SW 1271 (cell line): ENCODE results near the gene DNAJC13.

ENCODE experiments used
- DNase-seq, 2 experiments: peaks; one replicate each; lab custom pipeline; 2025; lab: John Stamatoyannopoulos, UW

The DNAJC13 gene

DNA sequence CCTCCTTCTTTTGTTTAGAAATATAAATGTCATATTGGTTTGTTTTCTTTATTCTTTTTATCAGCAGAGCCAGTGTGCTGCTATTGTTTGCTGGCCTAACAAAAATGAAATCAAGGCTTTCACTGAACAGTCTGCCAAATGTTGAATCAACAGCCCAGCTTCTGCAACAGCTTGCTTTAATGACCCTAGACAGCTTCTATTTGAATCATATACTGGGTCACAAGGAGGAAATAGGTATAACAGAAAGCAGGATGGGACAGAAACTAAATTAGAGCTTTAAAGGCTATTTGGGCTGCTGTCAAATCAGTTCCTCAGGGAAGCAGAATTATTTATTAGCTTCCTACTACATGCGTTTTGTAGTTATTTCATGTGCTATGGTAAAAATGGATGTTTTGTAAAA, 12.1 kb upstream of the DNAJC13 start:
- DNase-seq, result no peak

DNA sequence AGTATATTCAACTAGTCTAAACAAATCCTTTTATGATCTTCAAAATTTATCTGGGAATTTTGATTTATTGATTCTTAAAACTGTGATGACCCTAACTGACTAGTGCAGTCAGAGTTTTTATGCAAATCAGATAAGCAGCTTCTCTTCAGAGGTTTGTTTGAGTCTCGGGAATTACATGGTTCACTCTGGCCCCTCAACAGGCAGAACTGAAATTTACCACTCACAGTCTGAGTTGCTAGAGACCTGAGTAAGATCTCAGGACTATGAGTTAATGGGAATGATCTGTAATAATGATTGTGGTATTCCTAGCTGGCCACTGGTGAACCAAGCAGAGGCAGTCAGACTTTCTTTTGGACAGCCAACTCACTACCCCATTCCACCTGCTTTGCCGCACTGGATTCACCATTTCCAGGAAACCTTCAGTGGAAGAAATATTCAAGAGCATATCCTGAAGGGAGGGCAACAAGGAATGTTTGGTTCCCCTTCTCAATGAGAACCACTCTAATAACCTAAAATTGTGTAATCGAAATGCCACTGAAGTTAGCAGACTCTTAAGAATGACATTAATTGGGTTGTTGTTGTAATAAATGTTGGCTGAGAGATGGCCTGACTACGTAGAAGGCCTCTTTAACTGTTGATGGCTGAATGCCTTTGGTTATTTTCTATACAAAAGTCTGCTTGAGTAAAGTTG, 11.5 kb upstream of the DNAJC13 start:
- no peak for DNase-seq

DNA sequence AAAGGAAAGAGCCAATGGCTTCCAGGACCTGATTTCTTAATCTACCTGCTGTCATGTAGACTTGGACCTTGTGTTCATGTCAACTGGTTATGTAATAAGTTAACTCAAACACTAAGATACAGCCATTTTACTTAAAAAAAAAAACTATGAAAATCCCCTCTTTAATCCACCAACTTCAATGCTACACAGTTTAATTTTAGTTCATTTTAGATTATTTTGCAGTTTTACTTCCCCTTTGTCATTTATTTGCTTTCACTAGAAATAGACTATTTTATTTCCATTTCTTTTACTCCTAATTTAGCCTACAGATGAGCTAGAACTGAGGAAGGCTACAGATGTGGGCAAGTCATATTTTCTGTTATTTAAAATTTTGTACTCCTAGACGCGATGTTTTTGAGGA, 10.7 kb upstream of the DNAJC13 start:
- no peak for DNase-seq

DNA sequence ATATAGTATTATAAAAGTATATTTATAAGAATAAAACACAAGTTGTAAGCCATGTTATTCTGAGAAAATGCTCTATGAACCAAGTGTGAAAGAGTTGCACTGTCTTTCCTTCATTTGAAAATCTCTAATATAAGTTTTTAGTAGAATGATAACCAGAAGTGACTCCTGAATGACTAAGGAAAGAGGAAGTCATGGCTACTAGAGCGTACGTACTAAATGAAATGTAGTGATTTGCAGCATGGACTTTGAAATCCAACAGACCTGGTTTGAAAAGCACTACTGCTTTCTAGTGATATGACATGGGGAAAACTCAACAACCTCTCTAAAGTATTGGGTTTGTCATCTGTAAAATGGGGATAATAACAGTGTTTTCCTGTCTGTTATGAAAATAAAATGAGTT, 10.3 kb upstream of the DNAJC13 start:
- DNase-seq, result no peak

DNA sequence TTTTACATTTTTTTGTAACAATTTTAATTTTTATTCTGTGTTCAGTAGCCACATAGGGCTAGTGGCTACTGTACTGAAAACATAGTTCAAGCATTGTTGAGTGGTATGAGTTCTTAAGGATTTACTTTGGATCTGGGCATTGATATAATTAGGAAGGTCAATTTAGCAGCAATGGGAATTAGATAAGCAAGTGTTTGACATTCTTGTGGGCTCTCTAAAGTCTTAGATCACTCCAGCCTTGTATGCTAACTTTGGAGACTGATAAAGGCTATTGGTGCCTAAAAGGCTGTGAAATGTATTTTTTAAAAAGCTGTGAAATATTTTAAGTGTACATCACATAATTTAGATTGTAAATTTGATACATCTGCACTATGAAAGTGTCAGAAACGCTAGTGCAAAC, 2.5 kb upstream of the DNAJC13 start:
- DNase-seq, result no peak

DNA sequence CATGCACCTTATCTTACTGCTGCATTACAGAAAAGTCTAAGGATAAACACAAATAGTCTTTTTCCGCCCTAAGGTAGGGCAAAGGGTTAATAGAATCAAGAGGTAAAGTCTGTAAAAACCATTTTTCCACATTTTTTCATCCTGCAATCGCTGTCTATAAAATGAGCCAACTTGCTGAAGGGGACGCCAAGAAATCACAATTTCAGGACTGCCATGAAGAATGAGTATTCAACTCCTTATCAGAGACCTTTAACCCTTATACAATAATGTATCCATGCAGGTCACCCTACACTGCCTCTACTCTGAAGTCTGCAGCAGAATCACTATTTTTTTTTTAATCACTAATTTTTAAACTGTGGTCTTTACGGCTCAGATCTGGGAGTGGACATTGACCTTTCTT, 1.1 kb upstream of the DNAJC13 start:
- no peak for DNase-seq

DNA sequence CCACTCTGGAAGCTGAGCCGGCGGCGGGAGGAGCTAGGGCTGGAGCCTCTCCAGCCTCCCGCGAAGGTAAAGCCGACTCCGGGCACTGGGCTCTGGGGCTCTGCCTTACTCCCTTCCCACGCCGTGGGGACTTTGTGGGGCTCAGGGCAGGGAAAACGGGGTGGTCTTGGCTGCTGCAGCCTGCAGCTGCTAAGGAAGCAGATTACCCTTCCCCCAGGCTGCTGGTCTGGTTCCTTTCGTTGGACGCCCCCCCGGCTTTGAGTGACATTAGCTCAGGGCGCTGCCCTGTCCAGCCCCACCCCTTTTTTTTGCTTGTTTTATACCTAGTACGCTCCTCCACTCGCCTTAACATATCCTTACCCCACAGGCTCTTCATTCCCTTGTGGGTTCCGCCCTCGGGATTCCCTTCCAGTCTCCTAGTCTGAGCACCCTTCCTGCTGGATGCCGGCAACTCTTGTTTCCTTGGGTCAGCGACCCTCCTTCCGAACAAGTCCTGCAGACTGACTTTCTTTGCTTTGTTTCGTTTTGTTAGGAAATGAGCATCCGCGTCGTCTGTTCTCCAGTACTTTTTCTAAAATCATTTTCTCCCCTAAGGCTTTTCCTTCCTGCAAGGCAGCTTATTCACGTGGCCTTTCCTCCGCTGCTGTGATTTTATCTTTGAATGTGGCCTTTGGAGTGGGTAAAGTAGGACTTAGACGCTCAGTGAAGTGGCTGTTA, 551 bp downstream of the DNAJC13 start:
- peak; percentile 23 to 83 for DNase-seq

DNA sequence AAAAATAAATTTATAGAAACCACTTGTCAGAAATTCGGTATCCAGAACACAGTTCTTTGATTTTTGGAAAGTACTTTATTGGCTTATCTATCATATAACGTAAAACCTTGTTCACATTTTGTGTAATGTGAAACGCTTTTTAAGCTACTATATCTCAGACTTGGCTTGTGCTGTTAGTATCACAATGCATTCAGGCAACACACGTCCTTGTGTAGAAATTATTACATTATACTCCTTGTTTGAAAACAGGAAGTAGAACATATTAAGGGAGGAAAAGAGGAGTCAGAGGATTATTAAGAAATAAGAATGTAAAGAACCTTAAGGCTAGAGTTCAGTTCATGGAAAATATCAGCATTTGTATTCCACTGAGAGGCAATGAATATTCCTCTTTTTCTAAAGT, 1.6 kb downstream of the DNAJC13 start:
- DNase-seq, result no peak

DNA sequence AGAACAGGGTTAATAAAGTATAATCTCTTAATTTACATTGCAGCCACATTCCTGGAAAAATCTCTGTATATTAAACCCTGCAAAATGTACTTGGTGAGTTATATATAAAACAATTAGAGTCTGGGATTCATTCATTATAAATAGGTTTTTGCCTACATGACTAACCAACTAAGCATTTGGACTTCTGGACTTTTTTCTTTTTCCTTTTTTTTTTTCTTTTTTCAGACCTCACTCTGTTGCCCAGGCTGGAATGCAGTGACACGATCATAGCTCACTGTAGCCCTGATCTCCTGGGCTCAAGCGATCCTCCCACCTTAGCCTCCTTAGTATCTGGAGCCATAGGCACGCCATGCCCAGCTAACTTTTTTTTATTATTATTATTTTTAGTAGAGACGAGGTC, 4.5 kb downstream of the DNAJC13 start:
- DNase-seq, result no peak

DNA sequence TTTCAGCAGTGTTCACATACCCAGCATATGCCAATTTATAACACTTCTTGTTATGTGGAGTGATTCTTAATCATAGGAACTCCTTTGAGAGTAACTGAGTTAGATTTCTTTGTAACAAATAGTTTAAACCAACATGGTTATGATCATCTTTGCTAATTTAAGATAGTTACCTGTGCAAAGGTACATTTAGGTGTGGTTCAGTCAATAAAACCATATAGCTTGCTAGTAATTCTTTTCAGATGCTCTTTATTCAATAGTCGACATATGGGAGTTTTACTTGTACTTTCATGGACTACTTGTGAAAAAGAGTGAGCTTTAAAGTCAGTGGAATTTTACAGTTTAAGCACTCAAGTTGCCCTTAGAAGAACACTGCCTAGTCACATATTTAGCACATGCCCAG, 5.2 kb downstream of the DNAJC13 start:
- no peak for DNase-seq

DNA sequence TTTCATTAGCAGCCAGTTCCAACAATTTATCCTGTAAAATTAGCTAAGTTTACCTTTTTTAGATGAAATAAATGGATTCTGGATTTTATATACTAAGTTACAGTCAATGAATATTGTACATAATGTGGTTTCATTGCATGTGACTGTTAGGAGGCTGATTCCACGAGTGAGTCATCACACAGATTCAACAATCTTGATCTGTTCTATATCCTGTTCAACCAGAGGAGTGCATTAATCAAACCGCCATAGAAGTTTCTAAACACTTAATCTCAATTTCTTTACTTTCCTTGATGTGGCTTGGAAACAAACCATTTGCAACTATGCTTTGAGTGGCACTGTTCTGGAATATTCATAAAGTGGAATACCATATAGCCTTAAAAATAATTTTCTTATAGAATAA, 15.3 kb downstream of the DNAJC13 start:
- peak in 1 of 2 experiments; percentile 42 for DNase-seq

DNA sequence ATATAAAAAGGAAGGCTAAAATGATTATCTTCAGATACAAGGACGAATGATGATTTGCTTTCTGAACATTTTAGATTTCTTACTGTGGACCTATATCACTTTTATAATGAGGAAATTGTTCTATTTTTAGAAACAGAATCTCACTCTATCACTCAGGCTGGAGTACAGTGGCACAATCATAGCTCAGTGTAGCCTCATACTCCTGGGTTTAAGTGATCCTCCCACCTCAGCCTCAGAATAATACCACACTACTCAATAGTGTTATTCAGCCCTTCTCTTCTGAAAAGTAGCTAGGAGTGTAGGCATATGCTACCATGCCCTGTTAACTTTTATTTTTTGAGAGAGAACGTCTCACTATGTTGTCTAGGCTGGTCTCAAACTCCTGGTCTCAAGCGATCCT, 15.8 kb downstream of the DNAJC13 start:
- no peak for DNase-seq

DNA sequence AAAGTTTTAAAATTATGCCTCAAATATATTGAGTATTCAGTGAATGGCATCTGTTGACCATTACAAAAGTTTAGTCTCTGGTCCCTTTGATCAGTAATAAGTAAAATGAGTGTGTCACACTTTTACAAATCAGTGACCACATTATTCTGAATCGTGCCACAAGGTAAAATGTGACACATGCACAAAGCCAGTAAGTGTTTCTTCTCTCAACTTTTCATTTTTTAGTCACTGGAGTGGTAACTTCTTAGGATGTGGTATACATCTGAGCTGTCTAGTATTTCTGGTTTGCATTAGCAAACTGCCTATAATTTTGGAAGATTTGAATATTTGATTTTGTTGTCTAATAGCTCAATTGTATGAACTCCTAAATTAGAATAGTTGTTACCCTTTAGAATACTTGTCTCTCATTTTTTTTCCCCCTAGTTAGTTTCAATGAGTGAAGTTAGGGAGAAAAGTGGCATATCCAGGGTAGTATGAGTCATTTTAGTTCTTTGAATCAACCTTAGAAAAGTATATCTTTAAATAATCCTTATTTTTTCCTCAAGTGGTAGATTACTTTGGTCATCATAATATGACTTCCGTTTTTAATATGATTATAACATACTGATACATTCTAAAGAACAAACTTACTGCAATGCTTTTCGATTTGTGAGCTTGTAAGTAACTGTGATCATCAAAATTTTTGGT, 18.1 kb downstream of the DNAJC13 start:
- no peak for DNase-seq

DNA sequence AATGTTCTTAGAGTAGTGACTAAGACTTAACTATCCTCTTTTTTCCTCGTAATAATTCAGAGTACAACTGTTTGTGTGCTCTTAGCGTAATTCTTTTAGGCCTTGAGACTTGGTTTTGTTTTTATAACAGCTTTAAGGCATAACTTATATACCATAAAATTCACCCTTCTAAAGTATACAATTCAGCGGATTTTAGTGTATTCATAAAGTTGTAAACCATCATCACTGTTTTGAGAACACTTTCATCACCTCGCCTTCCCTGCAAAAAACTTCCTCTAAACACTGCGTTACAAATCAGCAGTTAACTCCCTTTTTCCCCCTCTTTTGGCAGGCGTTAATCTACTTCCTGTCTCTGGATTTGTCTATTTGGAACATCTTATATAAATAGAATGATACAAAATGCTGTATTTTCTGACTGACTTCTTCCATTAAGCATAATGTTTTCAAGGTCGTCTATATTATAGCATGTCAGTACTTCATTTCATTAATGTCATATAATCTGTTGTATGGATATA, 18.7 kb downstream of the DNAJC13 start:
- DNase-seq, result no peak

DNA sequence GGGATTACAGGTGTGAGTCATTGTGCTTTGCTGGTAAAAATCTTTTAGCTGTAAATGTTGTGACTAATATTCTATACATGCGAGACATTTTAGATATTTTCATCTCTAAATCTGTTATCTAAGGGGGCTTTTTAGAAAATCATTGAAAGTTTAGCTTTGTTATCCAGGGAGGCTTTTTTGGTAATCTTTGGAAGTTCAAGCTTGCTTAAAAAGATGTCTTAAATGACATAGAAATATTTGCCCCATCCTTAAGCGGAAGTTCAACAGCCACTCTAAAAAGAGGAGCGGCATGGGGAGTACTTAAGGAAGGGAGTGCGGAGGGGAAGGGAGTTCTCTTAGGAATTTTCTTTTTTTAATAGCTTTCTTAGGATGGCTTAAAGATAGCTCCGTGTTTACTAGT, 26.1 kb downstream of the DNAJC13 start:
- DNase-seq, result no peak

DNA sequence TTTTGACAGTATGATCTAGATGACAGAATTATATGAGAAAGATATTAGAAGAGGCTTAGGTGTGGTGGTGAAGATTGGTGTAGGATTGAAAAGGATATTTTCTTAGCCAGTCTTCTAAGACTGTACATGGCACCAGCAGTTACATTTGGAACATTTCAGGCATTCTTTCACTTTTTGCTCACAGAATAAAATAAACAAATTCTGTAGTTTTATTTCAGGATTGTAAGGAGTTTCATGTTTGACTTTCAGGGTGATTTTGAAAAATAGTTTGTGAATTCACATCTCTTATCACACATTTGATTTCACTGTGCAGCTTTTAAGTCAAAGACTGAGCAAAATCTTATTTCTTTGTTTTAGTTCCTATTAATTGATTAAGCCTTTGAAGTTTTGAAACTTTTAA, 27.1 kb downstream of the DNAJC13 start:
- DNase-seq, result no peak

DNA sequence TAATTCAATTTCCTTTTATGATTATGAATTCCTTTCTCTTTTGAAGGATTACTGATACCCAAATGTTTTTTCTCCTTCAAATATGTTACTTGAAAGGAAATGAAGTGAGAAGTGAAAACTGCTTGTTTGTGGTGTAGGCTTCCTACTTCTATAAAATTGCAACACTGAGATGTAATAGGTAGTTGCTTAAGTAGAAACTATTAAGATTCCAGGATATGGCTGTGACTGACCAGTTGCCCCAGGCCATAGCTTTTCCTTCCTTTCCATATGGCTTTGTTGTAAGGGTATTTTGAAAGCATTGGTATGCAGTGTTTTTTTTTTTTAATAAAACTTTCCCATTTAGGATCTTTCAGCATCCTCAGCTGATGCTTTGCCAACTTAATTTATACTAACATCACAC, 28.5 kb downstream of the DNAJC13 start:
- peak; percentile 7 to 76 for DNase-seq

DNA sequence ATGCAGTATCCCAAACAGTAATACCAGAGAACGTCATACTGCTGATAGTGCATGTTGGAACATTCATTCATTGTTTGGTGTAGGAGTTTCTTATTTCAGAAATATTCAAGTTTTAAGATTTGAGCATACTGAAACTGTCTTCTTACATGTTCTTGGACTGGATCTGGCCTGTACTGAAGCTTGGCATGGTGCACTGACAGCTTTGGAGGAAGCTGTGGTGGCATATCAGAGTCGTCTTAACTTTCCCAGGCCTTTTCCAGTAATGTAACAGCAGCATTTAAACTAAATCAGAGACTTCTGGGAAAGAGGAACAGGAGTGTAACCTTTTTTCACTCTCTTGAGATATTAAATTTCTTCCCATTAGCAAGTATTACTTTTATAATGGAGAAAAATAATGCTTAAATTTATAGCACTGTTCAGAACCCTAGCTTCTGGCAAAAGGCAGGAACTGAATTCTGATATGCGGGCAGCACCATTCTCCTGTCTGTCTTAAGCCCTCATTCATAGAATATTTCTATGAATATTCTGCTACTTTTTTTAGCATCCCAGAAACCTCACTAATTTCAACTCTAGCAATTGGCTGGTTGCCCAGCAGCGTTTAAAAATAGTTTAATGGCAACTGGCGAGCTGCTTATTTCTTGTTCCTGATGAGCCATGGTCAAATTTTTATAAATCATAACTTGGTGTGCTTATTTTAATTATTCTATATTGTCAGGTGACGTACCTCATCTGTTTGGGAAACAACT, 31.1 kb downstream of the DNAJC13 start:
- DNase-seq, result no peak

DNA sequence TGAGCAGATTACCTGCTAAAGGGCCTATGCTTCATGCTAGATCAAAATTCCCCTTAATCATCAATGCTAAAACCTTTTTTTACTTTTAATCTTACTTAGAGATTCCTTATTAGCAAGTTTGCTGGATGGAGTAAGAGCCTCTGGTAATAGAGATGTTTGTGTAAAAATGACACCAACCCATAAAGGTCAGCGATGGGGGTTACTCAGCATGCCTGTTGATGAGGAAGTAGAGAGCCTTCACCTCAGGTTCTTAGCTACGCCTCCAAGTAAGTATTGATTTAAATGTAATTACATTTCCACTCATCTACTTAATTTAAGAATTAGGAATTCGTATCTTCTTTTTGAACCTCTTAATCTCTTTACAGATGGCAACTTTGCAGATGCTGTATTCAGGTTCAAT, 38.8 kb downstream of the DNAJC13 start:
- DNase-seq, result no peak

DNA sequence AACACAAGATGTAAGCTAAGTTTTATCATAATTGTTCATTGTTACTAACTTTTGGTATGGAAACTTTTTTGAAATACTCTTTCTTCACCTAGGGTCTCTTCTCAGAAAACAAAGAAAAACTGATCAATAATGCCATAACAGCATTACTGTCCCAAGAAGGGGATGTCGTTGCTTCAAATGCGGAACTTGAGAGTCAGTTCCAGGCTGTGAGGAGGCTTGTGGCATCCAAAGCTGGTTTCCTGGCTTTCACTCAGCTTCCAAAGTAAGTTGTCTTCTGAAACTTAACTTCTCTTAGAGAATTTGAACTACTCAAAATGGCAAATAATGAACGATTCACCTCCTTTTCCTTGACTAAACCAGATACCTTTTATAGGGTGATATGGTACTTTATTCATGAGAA, 39.3 kb downstream of the DNAJC13 start:
- DNase-seq, result no peak

DNA sequence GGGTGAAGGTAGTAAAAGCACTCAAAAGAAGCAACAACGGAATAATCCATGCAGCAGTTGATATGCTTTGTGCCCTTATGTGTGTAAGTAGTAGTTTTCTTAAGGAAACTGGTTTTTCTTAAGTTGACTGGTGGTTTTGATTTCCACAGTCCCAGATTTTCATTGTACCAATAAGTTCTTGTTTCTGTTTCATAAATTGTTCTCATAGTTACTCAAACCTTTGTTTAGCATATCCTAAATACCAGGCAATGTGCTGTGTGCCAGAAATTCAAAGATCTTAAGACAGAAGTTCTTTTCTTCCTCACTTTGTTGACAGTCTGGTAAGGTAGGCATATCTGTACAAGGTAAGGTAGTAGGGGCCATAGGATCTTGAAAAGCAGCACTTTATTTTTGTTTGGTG, 40.0 kb downstream of the DNAJC13 start:
- DNase-seq, result no peak

DNA sequence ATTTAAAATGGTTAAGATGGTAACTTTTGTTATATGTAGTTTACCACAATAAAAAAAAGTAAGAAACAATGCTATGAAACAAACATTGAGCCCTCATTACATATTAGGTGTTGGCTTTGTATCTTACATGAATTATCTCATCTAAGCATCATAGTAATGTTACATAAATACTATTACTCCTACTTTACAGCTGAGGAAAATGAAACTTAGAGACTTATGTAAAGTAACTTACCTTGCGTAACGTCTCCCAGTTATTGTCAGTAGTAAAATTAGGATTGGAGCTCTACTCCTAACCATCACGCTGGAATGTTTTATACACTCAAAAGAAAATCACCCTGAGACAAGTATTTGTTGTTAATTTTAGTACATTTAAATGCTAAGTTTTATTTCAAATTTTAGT, 42.2 kb downstream of the DNAJC13 start:
- no peak for DNase-seq
